ENCODE measurements around the gene TMEM185B.

Gene TMEM185B

GRCh38 chr2:120230515-120231471, 7.6 kb upstream of the TMEM185B start:
- DNase-seq, result no peak

- no peak for DNase-seq
These were observed 6.1 kb upstream of the TMEM185B start for GRCh38 chr2:120229341-120229740.

GRCh38 chr2:120228503-120228902, 5.3 kb upstream of the TMEM185B start:
- DNase-seq, result no peak

- no peak for DNase-seq
These were observed 4.2 kb upstream of the TMEM185B start for GRCh38 chr2:120227111-120227991.

- no peak for DNase-seq
These were observed 3.1 kb upstream of the TMEM185B start for GRCh38 chr2:120226316-120226715.

- DNase-seq, result no peak
These were observed 2.4 kb upstream of the TMEM185B start for GRCh38 chr2:120225549-120226065.

GRCh38 chr2:120224735-120225548, 1.7 kb upstream of the TMEM185B start:
- DNase-seq, result no peak

- DNase-seq, result no peak
These were observed 1.1 kb upstream of the TMEM185B start for GRCh38 chr2:120224256-120224655.

- no peak for DNase-seq
These were observed 790 bp downstream of the TMEM185B start for GRCh38 chr2:120222186-120223033.

GRCh38 chr2:120221616-120222015, 1.6 kb downstream of the TMEM185B start:
- no peak for DNase-seq

- no peak for DNase-seq
These were observed 2.4 kb downstream of the TMEM185B start for GRCh38 chr2:120220756-120221155.

- no peak for DNase-seq
These were observed 3.4 kb downstream of the TMEM185B start for GRCh38 chr2:120219766-120220165.

- no peak for DNase-seq
These were observed 3.9 kb downstream of the TMEM185B start for GRCh38 chr2:120219291-120219690.

GRCh38 chr2:120218181-120218580, 5.0 kb downstream of the TMEM185B start:
- no peak for DNase-seq

GRCh38 chr2:120210270-120210693, 12.9 kb downstream of the TMEM185B start:
- no peak for DNase-seq

GRCh38 chr2:120209427-120210269, 13.6 kb downstream of the TMEM185B start:
- no peak for DNase-seq

- DNase-seq, result no peak
These were observed 14.5 kb downstream of the TMEM185B start for GRCh38 chr2:120208381-120209353.

GRCh38 chr2:120206022-120206581, 17.1 kb downstream of the TMEM185B start:
- DNase-seq, result peak; percentile 7
